Activated T-helper 9 cell treated with anti-CD3 and anti-CD28 coated beads, Interleukin-2, amount 50 U/mL, for 16 hours (primary cell): ENCODE data around the gene RAD23B.

Experiments used
- DNase-seq: peaks from one replicate; pipeline ENCODE4 v3.0.0-alpha.2; 2020; ENCODE audit warnings: low read depth

The RAD23B gene

DNA sequence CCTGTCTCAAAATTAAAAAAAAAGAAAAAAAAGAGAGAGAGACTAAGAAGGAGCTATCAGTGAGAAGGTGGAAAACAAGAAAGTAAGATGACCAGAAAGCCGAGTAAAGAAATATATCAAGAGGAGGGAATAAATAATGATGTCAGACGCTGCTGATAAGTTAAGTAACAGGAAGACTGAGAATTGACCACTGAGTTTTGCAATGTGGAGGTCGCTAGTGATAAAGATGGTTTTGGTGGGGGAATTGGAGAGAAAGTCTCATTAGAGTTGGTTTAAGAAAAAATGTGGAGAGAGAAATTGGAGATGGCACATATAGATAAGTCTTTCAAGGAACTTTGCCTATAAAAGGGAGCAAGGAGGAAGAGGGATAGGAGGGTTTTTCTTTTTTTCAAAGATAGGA, 91.9 kb downstream of the RAD23B start:
- DNase-seq, result no peak

DNA sequence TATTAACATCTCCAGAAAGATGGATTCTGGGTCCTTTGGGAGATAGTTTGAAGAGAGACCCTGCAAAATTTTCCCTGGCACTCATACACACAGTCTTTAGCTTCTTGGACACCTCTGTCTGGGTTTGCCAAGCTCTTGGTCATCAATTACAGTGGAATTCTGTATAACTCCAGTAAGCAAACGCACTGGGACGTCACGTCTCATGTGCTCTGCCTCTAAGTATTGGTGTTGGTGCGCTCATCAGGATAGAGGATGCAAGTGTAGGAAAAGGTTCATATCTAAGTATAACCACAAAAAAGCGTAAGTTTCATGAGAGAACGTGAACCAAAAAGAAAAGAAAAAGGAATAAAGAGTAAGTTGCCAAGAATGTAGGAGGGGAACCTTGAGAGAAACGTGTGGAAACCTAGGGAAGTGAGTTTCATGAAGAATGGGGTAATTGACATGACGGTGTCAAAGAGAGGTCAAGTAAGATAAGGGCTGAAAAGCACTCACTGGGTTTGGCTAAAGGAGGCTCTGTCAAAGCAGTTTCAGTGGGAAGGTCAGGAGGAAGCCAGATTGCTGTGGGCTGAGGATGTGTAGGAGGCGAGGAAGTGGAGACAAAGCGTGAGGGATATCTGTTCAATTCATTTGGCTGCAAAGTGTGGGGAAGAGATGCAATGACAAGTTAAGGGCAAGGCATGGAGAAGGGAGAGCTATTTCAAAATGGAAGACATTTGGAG, 92.7 kb downstream of the RAD23B start:
- DNase-seq, result no peak

DNA sequence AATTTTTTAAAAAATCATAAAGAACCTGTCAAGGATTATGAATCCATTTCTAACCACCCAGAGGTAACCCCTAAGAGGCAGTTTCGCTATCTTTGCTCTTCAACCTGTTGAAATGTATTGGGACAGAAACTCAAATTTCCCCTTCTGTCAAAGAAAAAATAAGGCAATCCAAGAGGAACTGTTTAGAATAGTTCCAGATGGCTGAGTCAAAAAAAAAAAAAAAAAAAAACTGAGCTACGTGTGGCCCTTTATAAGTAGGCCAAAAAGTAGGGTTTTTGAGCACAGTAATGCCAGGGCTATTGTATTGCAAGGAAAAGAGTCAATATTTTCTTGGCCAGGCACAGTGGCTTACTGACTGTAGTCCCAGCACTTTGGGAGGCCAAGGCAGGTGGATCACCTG, 94.9 kb downstream of the RAD23B start:
- no peak for DNase-seq
